Tracheal epithelial cell (primary cell): ENCODE data around the gene BRD7. TPM values are rescaled to one million over a fixed set of nuclear protein-coding genes. Genes with fewer than 3 reads are reported as not detected.

Source experiments
- total RNA-seq: library from RNA; depleted of rRNA; stranded (reverse); fragments of >200 nt; gene quantifications from 2 replicates; pipeline ENCODE4 v1.2.1, GENCODE V29; 2014

Gene BRD7
- 34.9 and 37.7 TPM in 2 replicates for total RNA-seq

GRCh38 chr16:50368410-50369132 is at the start of gene BRD7:
Gene BRD7 (minus strand): TSS chr16:50368988. CDS start chr16:50368774, 214 bp downstream.

GRCh38 chr16:50266337-50267091 is 102.3 kb downstream of the BRD7 start, which contains the start of gene ADCY7:
Gene ADCY7 (plus strand): TSS chr16:50266551. CDS start chr16:50288180, 21,629 bp downstream.

Other genes starting within 250 kb of the BRD7 start
- 11.3 and 14.7 TPM in 2 replicates for gene TENT4B, start 215.7 kb downstream of the BRD7 start, total RNA-seq
- 25.6 and 55.2 TPM in 2 replicates for gene ADCY7, start 102.4 kb downstream of the BRD7 start, total RNA-seq
- gene NKD1, start 179.4 kb upstream of the BRD7 start, total RNA-seq = under 0.01 and 0.43 TPM in 2 replicates